Occipital lobe (tissue), 1 donor: Measurements from ENCODE around the gene TOPAZ1. TPM values are rescaled to one million over a fixed set of nuclear protein-coding genes. Genes with fewer than 3 reads are reported as not detected.

ENCODE experiments used
- total RNA-seq: library from RNA; depleted of rRNA; stranded (reverse); fragments of >200 nt; gene quantifications from one replicate; pipeline ENCODE4 v1.2.3, GENCODE V29; 2014

The TOPAZ1 gene
- total RNA-seq, 1 donor from 2014 or later, result 0.16 TPM

Other genes with a start within 250 kb of the TOPAZ1 start
- gene TCAIM, start 96.9 kb downstream of the TOPAZ1 start, total RNA-seq, result 60.5 TPM
- gene ZNF445, start 235.8 kb downstream of the TOPAZ1 start, total RNA-seq, result 39.6 TPM